Neuronal stem cell (in vitro differentiated cells): ENCODE measurements around the gene C1orf35.

Source experiments
- DNase-seq: peaks from one replicate; pipeline ENCODE4 v3.0.0-alpha.2; 2013; ENCODE audit warnings: low spot score
- H2AFZ ChIP-seq: one replicate; pipeline ENCODE4 v1.6.1; 2013; ENCODE audit warnings: mild to moderate bottlenecking, low read length, inconsistent platforms
- H2AK5ac ChIP-seq: 2 replicates; pipeline ENCODE4 v1.6.1; 2013; ENCODE audit warnings: low read depth, mild to moderate bottlenecking, inconsistent platforms, low read length, moderate library complexity, mixed read lengths
- H2BK120ac ChIP-seq: 2 replicates; pipeline ENCODE4 v1.6.1; 2013; ENCODE audit warnings: low read depth, mild to moderate bottlenecking, inconsistent platforms, low read length, moderate library complexity, mixed read lengths
- H2BK12ac ChIP-seq: one replicate; pipeline ENCODE4 v1.6.1; 2013; ENCODE audit warnings: low read length, inconsistent platforms
- H2BK15ac ChIP-seq: 2 replicates; pipeline ENCODE4 v1.6.1; 2013; ENCODE audit warnings: mild to moderate bottlenecking, low read length, inconsistent platforms, mixed read lengths
- H2BK5ac ChIP-seq: one replicate; pipeline ENCODE4 v1.6.1; 2013; ENCODE audit warnings: inconsistent platforms, mild to moderate bottlenecking, low read length, moderate library complexity
- H3K14ac ChIP-seq: one replicate; pipeline ENCODE4 v1.6.1; 2013; ENCODE audit warnings: low read length, inconsistent platforms
- H3K18ac ChIP-seq: 2 replicates; pipeline ENCODE4 v1.6.1; 2013; ENCODE audit warnings: low read length, inconsistent platforms
- H3K23ac ChIP-seq: 2 replicates; pipeline ENCODE4 v1.6.1; 2013; ENCODE audit warnings: low read depth, mild to moderate bottlenecking, mixed read lengths, low read length, inconsistent platforms; ENCODE audit not compliant: poor library complexity
- H3K27ac ChIP-seq: replicated peaks from 3 replicates; pipeline ENCODE4 v1.5.1; 2013; ENCODE audit warnings: low read length, inconsistent platforms
- H3K27me3 ChIP-seq, 3 experiments: 2 replicates each; pipeline ENCODE4 v1.6.1; 2013; ENCODE audit warnings: low read length in 3 of 3, mild to moderate bottlenecking in 2 of 3, inconsistent platforms in 1 of 3, low read depth in 1 of 3, mixed read lengths in 1 of 3, moderate library complexity in 1 of 3; ENCODE audit not compliant: control insufficient read depth in 3 of 3, insufficient read depth in 3 of 3
- H3K36me3 ChIP-seq, 2 donors: replicated peaks in 1 of 2; 2 replicates each; pipeline ENCODE4 v1.6.1; 2013; ENCODE audit warnings: low read length in 2 of 2; ENCODE audit not compliant: control insufficient read depth in 2 of 2, insufficient read depth in 2 of 2
- H3K4ac ChIP-seq: 2 replicates; pipeline ENCODE4 v1.6.1; 2013; ENCODE audit warnings: inconsistent platforms, mild to moderate bottlenecking, low read length, moderate library complexity
- H3K4me1 ChIP-seq, 2 donors: 1 replicate in 1 of 2; 2 replicates in 1 of 2; pipeline ENCODE4 v1.6.1; 2013; ENCODE audit warnings: low read length in 2 of 2, low read depth in 1 of 2; ENCODE audit not compliant: control insufficient read depth in 2 of 2, insufficient read depth in 1 of 2
- H3K4me2 ChIP-seq: one replicate; pipeline ENCODE4 v1.6.1; 2013; ENCODE audit warnings: mild to moderate bottlenecking, low read length, inconsistent platforms; ENCODE audit not compliant: insufficient read depth, poor library complexity, severe bottlenecking
- H3K4me3 ChIP-seq, 2 donors: 2 replicates each; pipeline ENCODE4 v1.5.1; 2013; ENCODE audit warnings: low read length in 2 of 2, mild to moderate bottlenecking in 2 of 2, inconsistent platforms in 1 of 2, moderate library complexity in 1 of 2
- H3K79me1 ChIP-seq: one replicate; pipeline ENCODE4 v1.6.1; 2013; ENCODE audit warnings: low read depth, mild to moderate bottlenecking, inconsistent platforms, low read length, moderate library complexity
- H3K9ac ChIP-seq: one replicate; pipeline ENCODE4 v1.6.1; 2013; ENCODE audit warnings: mild to moderate bottlenecking, low read depth, low read length, inconsistent platforms; ENCODE audit not compliant: poor library complexity
- H3K9me3 ChIP-seq, 2 donors: replicated peaks in 1 of 2; 2 replicates each; pipeline versions ENCODE3 to v1.6.1; 2013; ENCODE audit warnings: low read length in 2 of 2, mild to moderate bottlenecking in 2 of 2, inconsistent platforms in 1 of 2, low read depth in 1 of 2, mixed read lengths in 1 of 2, moderate library complexity in 1 of 2; ENCODE audit not compliant: control insufficient read depth in 2 of 2, insufficient read depth in 1 of 2
- H4K8ac ChIP-seq: one replicate; pipeline ENCODE4 v1.6.1; 2013; ENCODE audit warnings: low read depth, mild to moderate bottlenecking, inconsistent platforms, low read length, moderate library complexity
- H4K91ac ChIP-seq: one replicate; pipeline ENCODE4 v1.6.1; 2013; ENCODE audit warnings: low read length, low read depth, mild to moderate bottlenecking, inconsistent platforms; ENCODE audit not compliant: poor library complexity
- WGBS, 2 donors: extraction: QIAGEN DNeasy Blood & Tissue Kit; methylation state at CpG; one replicate each; pipeline ENCODE4 v1.1.7; 2013; ENCODE audit warnings: missing lambda C conversion rate in 2 of 2, mixed read lengths in 1 of 2; ENCODE audit not compliant: insufficient read length in 2 of 2, insufficient replicate concordance in 1 of 2; ENCODE audit errors: extremely low coverage in 2 of 2; 5-methylcytosine and 5-hydroxymethylcytosine counted together

The C1orf35 gene

GRCh38 chr1:228062085-228062791 lies 40.9 kb downstream of the C1orf35 start:
- H4K8ac ChIP-seq: no peak overlapping the region
- H3K23ac ChIP-seq: peak overlapping the region; percentile 39
- no peak overlapping the region for H2BK5ac ChIP-seq
- no peak overlapping the region for H3K27ac ChIP-seq
- H3K9ac ChIP-seq: no peak overlapping the region
- no peak overlapping the region for H3K14ac ChIP-seq
- H4K91ac ChIP-seq: no peak overlapping the region
- WGBS, 2 donors: no CpG with 5 or more reads among the region's 9 CpGs
- H3K18ac ChIP-seq: peak overlapping the region; percentile 85
- no peak overlapping the region for H3K4me2 ChIP-seq
- H3K4me1 ChIP-seq: peaks cover 0 to 3% of the 10 kb centered on the region in 2 donors
- no peak for DNase-seq
- H3K4me3 ChIP-seq: peak overlapping the region in 1 of 2 donors; percentile 18
- no peak overlapping the region for H2AFZ ChIP-seq
- H3K79me1 ChIP-seq: peaks cover 2% of the 10 kb centered on the region
- H3K27me3 ChIP-seq: peaks cover 7 to 89% (median 52%) of the 10 kb centered on the region in 3 experiments
- H2BK12ac ChIP-seq: peak overlapping the region; percentile 41
- peaks cover 8 to 12% of the 10 kb centered on the region in 2 donors for H3K9me3 ChIP-seq
- H2BK120ac ChIP-seq: no peak overlapping the region
- peak overlapping the region; percentile 87 for H2BK15ac ChIP-seq
- H2AK5ac ChIP-seq: peak overlapping the region; percentile 53
- peak overlapping the region; percentile 67 for H3K4ac ChIP-seq
- no peaks in the 10 kb centered on the region for H3K36me3 ChIP-seq

DNA sequence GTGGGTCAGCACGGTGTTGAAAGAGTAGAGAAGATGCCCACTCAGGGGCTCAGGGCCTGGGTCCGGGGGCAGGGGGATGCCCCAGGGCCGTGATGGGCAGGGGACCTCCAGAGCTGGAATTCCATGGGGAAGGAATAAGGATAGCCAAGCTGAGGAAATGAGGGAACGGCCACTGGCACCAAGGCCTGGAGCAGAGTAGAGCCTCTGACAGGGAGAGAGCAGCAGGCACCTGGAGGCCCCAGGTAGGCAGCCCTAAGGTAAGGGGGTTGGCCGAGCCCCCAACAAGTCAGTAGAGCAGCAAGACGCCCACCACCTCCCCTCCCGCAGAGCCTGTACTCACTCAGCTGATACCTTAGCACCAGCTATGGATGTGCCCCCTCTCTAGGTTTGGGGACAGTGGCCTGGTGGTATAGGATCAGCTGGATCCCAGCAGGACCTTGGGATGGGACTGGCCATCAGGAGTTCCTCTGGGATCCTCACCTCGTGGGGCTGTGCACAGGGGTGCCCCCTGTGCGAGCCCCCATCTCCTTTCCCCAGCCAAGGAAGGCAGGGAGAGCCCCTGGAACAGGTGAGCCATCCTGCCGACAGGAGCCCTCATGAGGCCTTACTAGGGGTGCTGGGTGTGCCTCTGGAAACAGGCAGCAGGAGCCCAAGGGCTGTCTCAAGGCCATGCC lies 41.6 kb downstream of the C1orf35 start:
- Histone ChIP-seq H2BK5ac (no peak overlapping the region), H2BK15ac (peak overlapping the region; percentile 87), H3K4me3 (no peak overlapping the region), H3K4me1 (peaks cover 0 to 3% of the 10 kb centered on the region in 2 donors), H3K14ac (no peak overlapping the region), H2BK12ac (peak overlapping the region; percentile 30), H3K23ac (no peak overlapping the region), H3K4ac (no peak overlapping the region), H2AFZ (no peak overlapping the region), H4K8ac (no peak overlapping the region), H4K91ac (no peak overlapping the region), H2BK120ac (no peak overlapping the region), H3K4me2 (no peak overlapping the region), H3K27me3 (peaks cover 7 to 88% (median 48%) of the 10 kb centered on the region in 3 experiments), H2AK5ac (peak overlapping the region; percentile 44), H3K36me3 (no peaks in the 10 kb centered on the region), H3K27ac (no peak overlapping the region), H3K79me1 (peaks cover 2% of the 10 kb centered on the region), H3K18ac (peak overlapping the region; percentile 45), H3K9me3 (peaks cover 8 to 12% of the 10 kb centered on the region in 2 donors), H3K9ac (no peak overlapping the region)
- WGBS, 2 donors: no CpG with 5 or more reads among the region's 10 CpGs
- DNase-seq: no peak

DNA sequence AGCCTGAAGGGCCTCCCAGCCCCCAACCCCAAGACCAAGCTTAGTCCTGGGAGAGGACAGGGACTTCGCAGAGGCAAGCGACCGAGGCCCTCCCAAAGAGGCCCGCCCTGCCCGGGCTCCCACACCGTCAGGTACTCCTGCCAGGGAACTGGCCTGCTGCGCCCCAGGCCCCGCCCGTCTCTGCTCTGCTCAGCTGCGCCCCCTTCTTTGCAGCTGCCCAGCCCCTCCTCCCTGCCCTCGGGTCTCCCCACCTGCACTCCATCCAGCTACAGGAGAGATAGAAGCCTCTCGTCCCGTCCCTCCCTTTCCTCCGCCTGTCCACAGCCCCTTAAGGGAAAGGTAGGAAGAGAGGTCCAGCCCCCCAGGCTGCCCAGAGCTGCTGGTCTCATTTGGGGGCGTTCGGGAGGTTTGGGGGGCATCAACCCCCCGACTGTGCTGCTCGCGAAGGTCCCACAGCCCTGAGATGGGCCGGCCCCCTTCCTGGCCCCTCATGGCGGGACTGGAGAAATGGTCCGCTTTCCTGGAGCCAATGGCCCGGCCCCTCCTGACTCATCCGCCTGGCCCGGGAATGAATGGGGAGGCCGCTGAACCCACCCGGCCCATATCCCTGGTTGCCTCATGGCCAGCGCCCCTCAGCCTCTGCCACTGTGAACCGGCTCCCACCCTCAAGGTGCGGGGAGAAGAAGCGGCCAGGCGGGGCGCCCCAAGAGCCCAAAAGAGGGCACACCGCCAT lies 42.5 kb downstream of the C1orf35 start:
- H4K91ac ChIP-seq: no peak overlapping the region
- H3K27ac ChIP-seq: no peak overlapping the region
- H3K4me1 ChIP-seq: peaks cover 0 to 3% of the 10 kb centered on the region in 2 donors
- H2BK12ac ChIP-seq: no peak overlapping the region
- no peaks in the 10 kb centered on the region for H3K36me3 ChIP-seq
- peak overlapping the region; percentile 73 for H3K18ac ChIP-seq
- no peak overlapping the region for H3K4ac ChIP-seq
- H4K8ac ChIP-seq: no peak overlapping the region
- H2BK120ac ChIP-seq: no peak overlapping the region
- H2BK15ac ChIP-seq: peak overlapping the region; percentile 40
- H2BK5ac ChIP-seq: peak overlapping the region; percentile 40
- H3K79me1 ChIP-seq: peaks cover 2% of the 10 kb centered on the region
- DNase-seq: no peak
- H2AFZ ChIP-seq: peak overlapping the region; percentile 29
- H3K9ac ChIP-seq: peak overlapping the region; percentile 7
- peaks cover 8 to 12% of the 10 kb centered on the region in 2 donors for H3K9me3 ChIP-seq
- peak overlapping the region; percentile 77 for H2AK5ac ChIP-seq
- H3K23ac ChIP-seq: peak overlapping the region; percentile 71
- H3K4me2 ChIP-seq: peak overlapping the region; percentile 57
- H3K27me3 ChIP-seq: peaks cover 7 to 90% (median 52%) of the 10 kb centered on the region in 3 experiments
- peak overlapping the region; percentile 75 for H3K14ac ChIP-seq
- peak overlapping the region in 1 of 2 donors; percentile 62 for H3K4me3 ChIP-seq
- WGBS, 2 donors: no CpG with 5 or more reads among the region's 34 CpGs
